Measurements from ENCODE around the gene EBF4.

GRCh38 chr20:2759603-2760296 lies 67.2 kb downstream of the EBF4 start:
- TF ChIP-seq, protein P1, sequence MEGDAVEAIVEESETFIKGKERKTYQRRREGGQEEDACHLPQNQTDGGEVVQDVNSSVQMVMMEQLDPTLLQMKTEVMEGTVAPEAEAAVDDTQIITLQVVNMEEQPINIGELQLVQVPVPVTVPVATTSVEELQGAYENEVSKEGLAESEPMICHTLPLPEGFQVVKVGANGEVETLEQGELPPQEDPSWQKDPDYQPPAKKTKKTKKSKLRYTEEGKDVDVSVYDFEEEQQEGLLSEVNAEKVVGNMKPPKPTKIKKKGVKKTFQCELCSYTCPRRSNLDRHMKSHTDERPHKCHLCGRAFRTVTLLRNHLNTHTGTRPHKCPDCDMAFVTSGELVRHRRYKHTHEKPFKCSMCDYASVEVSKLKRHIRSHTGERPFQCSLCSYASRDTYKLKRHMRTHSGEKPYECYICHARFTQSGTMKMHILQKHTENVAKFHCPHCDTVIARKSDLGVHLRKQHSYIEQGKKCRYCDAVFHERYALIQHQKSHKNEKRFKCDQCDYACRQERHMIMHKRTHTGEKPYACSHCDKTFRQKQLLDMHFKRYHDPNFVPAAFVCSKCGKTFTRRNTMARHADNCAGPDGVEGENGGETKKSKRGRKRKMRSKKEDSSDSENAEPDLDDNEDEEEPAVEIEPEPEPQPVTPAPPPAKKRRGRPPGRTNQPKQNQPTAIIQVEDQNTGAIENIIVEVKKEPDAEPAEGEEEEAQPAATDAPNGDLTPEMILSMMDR (IDR thresholded peaks at IDR 0.05; ENCODE audit: low read depth, low read length): no peak
- TF ChIP-seq EZH2phosphoT487 (IDR thresholded peaks at IDR 0.05; ENCODE audit: low read depth): no peak
